ENCODE results near the gene MFSD6. TPM values are rescaled to one million over a fixed set of nuclear protein-coding genes. Genes with fewer than 3 reads are reported as not detected.
A peak's percentile ranks its signal among the peaks of the same experiment; 100 is the strongest.

The MFSD6 gene
- total RNA-seq, 2 experiments from 2014 or later: 51.3 to 56.7 TPM

- Mint-ChIP-seq H3K27me3 (no peaks in the 10 kb centered on the region), H3K9me3 (no peaks in the 10 kb centered on the region), H3K27ac (no peak overlapping the region), H3K4me3 (no peak overlapping the region), H3K36me3 (no peaks in the 10 kb centered on the region), H3K4me1 (no peaks in the 10 kb centered on the region)
- ATAC-seq (ENCODE audit: low read depth) (no peak), DNase-seq (no peak)
- POLR2A ChIA-PET: no interaction called here
These were observed 29.3 kb upstream of the MFSD6 start for GRCh38 chr2:190378880-190379237.

GRCh38 chr2:190379249-190379964, 28.7 kb upstream of the MFSD6 start:
- Mint-ChIP-seq H3K36me3 (no peaks in the 10 kb centered on the region), H3K9me3 (no peaks in the 10 kb centered on the region), H3K4me1 (no peaks in the 10 kb centered on the region), H3K4me3 (no peak overlapping the region), H3K27ac (no peak overlapping the region), H3K27me3 (no peaks in the 10 kb centered on the region)
- POLR2A ChIA-PET: no interaction called here
- DNase-seq (no peak), ATAC-seq (ENCODE audit: low read depth) (no peak)

DNA sequence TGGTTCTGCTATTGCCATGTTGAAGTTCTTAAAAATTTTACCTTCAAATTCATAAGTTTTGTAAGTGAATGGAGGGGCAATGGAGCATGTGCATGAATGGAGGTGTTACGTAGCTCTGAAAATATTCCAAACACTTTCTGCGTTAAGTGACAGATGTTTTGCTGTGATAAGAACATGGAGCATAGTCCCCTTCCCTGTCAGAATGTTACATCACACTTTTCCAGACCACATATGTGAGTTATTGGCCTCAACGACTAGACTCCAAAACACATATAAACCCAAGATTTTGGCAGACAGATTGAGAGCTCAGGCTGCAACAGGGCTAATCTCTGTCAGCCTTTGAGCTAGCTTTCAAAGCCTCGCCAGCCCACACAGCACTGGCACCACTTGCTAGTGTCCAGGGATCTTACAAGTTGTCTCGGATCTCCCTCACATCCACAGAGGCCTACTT, 27.2 kb upstream of the MFSD6 start:
- Mint-ChIP-seq H3K27ac (no peak overlapping the region), H3K27me3 (no peaks in the 10 kb centered on the region), H3K4me3 (no peak overlapping the region), H3K9me3 (no peaks in the 10 kb centered on the region), H3K4me1 (no peaks in the 10 kb centered on the region), H3K36me3 (no peaks in the 10 kb centered on the region)
- no peak for DNase-seq
- POLR2A ChIA-PET: no interaction called here
- no peak for ATAC-seq (ENCODE audit: low read depth)

DNA sequence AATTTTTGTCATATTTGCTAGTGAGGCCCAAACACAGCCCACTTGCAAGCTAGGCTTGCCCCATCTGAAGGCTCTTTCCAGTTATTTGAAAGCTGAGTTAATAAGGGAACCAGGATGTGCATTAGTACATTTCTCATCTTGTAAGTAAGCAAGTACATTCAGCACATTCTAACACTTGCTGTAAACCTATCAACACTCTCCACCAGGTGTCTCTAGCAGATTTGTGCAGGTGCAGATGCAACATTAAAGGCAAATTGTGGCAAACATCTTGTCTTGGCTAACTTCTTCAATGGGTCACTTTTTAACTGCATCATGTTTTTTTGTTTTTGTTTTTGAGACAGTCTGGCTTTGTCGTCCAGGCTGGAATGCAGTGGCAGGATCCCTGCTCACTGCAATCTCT, 25.3 kb upstream of the MFSD6 start:
- Mint-ChIP-seq H3K9me3 (no peaks in the 10 kb centered on the region), H3K36me3 (no peaks in the 10 kb centered on the region), H3K4me1 (no peaks in the 10 kb centered on the region), H3K27ac (no peak overlapping the region), H3K4me3 (no peak overlapping the region), H3K27me3 (no peaks in the 10 kb centered on the region)
- ATAC-seq (ENCODE audit: low read depth): peak; percentile 85
- no peak for DNase-seq
- POLR2A ChIA-PET: no interaction called here

GRCh38 chr2:190387422-190387821, 20.7 kb upstream of the MFSD6 start:
- Mint-ChIP-seq H3K27me3 (peaks cover 9% of the 10 kb centered on the region), H3K4me3 (no peak overlapping the region)
- DNase-seq: no peak

GRCh38 chr2:190396271-190396670, 11.9 kb upstream of the MFSD6 start:
- peaks cover 2% of the 10 kb centered on the region for H3K9me3 Mint-ChIP-seq
- H3K36me3 Mint-ChIP-seq: no peaks in the 10 kb centered on the region
- H3K27me3 Mint-ChIP-seq: peaks cover 18% of the 10 kb centered on the region
- POLR2A ChIA-PET: interaction anchor here (1.1 kb wide), 1 partner anchor 51 kb away, joined by 3 read pairs; no protein-coding TSS in a partner anchor
- ATAC-seq (ENCODE audit: low read depth) (no peak), DNase-seq (no peak)
- no peak overlapping the region for H3K27ac Mint-ChIP-seq
- no peak overlapping the region for H3K4me3 Mint-ChIP-seq
- H3K4me1 Mint-ChIP-seq: no peaks in the 10 kb centered on the region

More at GRCh38 chr2:190387422-190387821, 20.7 kb upstream of the MFSD6 start:
- ATAC-seq (ENCODE audit: low read depth): no peak
- no peak overlapping the region for H3K27ac Mint-ChIP-seq
- no peaks in the 10 kb centered on the region for H3K36me3 Mint-ChIP-seq
- H3K4me1 Mint-ChIP-seq: no peaks in the 10 kb centered on the region
- H3K9me3 Mint-ChIP-seq: no peaks in the 10 kb centered on the region
- POLR2A ChIA-PET: no interaction called here

- DNase-seq (no peak), ATAC-seq (ENCODE audit: low read depth) (no peak)
- Mint-ChIP-seq H3K4me1 (peaks cover 5% of the 10 kb centered on the region), H3K27ac (no peak overlapping the region), H3K36me3 (peaks cover 2% of the 10 kb centered on the region), H3K27me3 (no peaks in the 10 kb centered on the region), H3K9me3 (peaks cover 2% of the 10 kb centered on the region), H3K4me3 (no peak overlapping the region)
- POLR2A ChIA-PET: no interaction called here
These were observed 5.1 kb upstream of the MFSD6 start for GRCh38 chr2:190402986-190403603.

DNA sequence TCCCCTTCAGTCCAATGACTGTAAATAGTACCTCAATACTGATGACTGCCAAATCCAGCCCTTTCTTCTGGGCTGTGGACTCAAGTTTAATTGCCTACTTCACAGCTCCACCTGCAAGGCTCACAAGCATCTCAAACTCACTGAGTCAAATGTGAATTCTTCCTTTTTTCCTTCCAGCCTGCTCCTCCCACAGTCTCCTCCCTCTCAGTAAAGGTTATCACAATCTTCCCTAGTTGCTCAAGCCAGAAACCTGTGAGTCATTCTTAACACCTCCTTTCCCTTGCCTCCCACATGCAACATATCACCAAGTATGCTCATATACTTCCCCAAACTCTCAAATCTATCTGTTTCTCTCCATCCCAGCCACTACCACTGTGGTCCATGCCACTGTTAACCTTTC, 3.7 kb upstream of the MFSD6 start:
- no peak overlapping the region for H3K4me3 Mint-ChIP-seq
- H3K36me3 Mint-ChIP-seq: peaks cover 2% of the 10 kb centered on the region
- ATAC-seq (ENCODE audit: low read depth) (no peak), DNase-seq (no peak)
- no peaks in the 10 kb centered on the region for H3K27me3 Mint-ChIP-seq
- POLR2A ChIA-PET: no interaction called here
- no peak overlapping the region for H3K27ac Mint-ChIP-seq
- peaks cover 2% of the 10 kb centered on the region for H3K9me3 Mint-ChIP-seq
- peaks cover 7% of the 10 kb centered on the region for H3K4me1 Mint-ChIP-seq

DNA sequence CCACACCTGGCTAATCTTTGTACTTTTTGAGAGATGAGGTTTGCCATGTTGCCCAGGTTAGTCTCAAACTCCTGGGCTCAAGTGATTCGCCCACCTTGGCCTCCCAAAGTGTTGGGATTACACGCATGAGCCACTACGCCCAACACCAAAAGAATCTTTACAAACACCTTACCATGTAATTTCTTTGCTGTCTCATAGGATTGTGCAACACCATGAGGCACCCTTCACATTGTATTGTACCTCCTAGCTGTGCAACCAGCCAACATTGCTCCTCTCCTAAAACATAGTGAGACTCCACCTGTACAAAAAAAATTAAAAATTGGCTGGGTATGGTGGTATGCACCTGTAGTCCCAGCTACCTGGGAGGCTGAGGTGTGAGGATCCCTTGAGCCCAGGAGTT, 3.1 kb upstream of the MFSD6 start:
- Mint-ChIP-seq H3K27ac (no peak overlapping the region), H3K27me3 (no peaks in the 10 kb centered on the region), H3K36me3 (peaks cover 2% of the 10 kb centered on the region), H3K4me3 (no peak overlapping the region), H3K4me1 (peaks cover 13% of the 10 kb centered on the region), H3K9me3 (peaks cover 2% of the 10 kb centered on the region)
- no peak for ATAC-seq (ENCODE audit: low read depth)
- POLR2A ChIA-PET: no interaction called here
- no peak for DNase-seq

DNA sequence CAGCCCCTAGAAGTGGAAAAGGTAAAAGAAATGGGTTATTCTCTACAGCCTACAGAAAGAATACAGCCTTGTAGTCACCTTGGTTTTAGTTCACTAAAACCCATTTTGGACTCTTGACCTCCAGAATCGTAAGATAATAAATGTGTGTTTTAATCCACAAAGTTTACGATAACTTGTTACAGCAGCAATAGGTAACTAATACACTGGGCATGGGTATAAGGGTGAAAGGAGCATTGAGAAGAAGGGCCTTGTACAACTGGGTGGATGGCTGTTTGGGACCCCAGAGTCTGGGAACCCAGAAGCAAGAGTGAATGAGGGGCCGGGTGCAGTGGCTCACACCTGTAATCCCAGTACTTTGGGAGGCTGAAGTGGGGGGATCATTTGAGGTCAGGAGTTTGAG, 2.2 kb upstream of the MFSD6 start:
- Mint-ChIP-seq H3K27me3 (no peaks in the 10 kb centered on the region), H3K9me3 (no peaks in the 10 kb centered on the region), H3K4me3 (no peak overlapping the region), H3K4me1 (peaks cover 18% of the 10 kb centered on the region), H3K27ac (no peak overlapping the region), H3K36me3 (peaks cover 2% of the 10 kb centered on the region)
- DNase-seq (no peak), ATAC-seq (ENCODE audit: low read depth) (no peak)
- POLR2A ChIA-PET: interaction anchor here (1.3 to 2.1 kb wide), 2 partner anchors 10 to 27 kb away, joined by 5 to 18 read pairs; no protein-coding TSS in a partner anchor

GRCh38 chr2:190406805-190407204, 1.4 kb upstream of the MFSD6 start:
- Mint-ChIP-seq H3K27me3 (no peaks in the 10 kb centered on the region), H3K4me1 (peaks cover 25% of the 10 kb centered on the region), H3K9me3 (no peaks in the 10 kb centered on the region), H3K4me3 (no peak overlapping the region), H3K36me3 (peaks cover 2% of the 10 kb centered on the region), H3K27ac (no peak overlapping the region)
- DNase-seq (no peak), ATAC-seq (ENCODE audit: low read depth) (no peak)
- POLR2A ChIA-PET: interaction anchor here (0.6 to 4.7 kb wide), 19 partner anchors 9 to 1274 kb away, joined by 3 to 46 read pairs (median 4); partner anchors contain the start of genes GLS, NAB1, NEMP2 and ORMDL1

GRCh38 chr2:190407246-190407661, 901 bp upstream of the MFSD6 start:
- POLR2A ChIA-PET: interaction anchor here (0.6 to 4.7 kb wide), 19 partner anchors 9 to 1273 kb away, joined by 3 to 46 read pairs (median 4); partner anchors contain the start of genes GLS, NAB1, NEMP2 and ORMDL1
- H3K27ac Mint-ChIP-seq: no peak overlapping the region
- no peaks in the 10 kb centered on the region for H3K36me3 Mint-ChIP-seq
- ATAC-seq (ENCODE audit: low read depth): peak; percentile 50
- no peak for DNase-seq
- H3K9me3 Mint-ChIP-seq: no peaks in the 10 kb centered on the region
- H3K4me1 Mint-ChIP-seq: peaks cover 29% of the 10 kb centered on the region
- no peak overlapping the region for H3K4me3 Mint-ChIP-seq
- no peaks in the 10 kb centered on the region for H3K27me3 Mint-ChIP-seq

GRCh38 chr2:190408538-190409271, 550 bp downstream of the MFSD6 start:
- POLR2A ChIA-PET: interaction anchor here (2.9 to 4.7 kb wide), 2 partner anchors 10 to 125 kb away, joined by 8 to 46 read pairs; partner anchors contain the start of gene NEMP2
- peaks cover 8% of the 10 kb centered on the region for H3K36me3 Mint-ChIP-seq
- H3K9me3 Mint-ChIP-seq: no peaks in the 10 kb centered on the region
- ATAC-seq (ENCODE audit: low read depth) (peak; percentile 51), DNase-seq (peak; percentile 79)
- peak overlapping the region; percentile 95 for H3K27ac Mint-ChIP-seq
- peak overlapping the region; percentile 91 for H3K4me3 Mint-ChIP-seq
- H3K4me1 Mint-ChIP-seq: peaks cover 44% of the 10 kb centered on the region
- no peaks in the 10 kb centered on the region for H3K27me3 Mint-ChIP-seq
